GM21515 (cell line): ENCODE measurements around the gene PDE6D.

Experiments used
- ATAC-seq: cut with Tn5 transposase; IDR thresholded peaks from one replicate; pipeline ENCODE4 v1.9.1; 2021; ENCODE audit not compliant: unreplicated experiment

The PDE6D gene

DNA sequence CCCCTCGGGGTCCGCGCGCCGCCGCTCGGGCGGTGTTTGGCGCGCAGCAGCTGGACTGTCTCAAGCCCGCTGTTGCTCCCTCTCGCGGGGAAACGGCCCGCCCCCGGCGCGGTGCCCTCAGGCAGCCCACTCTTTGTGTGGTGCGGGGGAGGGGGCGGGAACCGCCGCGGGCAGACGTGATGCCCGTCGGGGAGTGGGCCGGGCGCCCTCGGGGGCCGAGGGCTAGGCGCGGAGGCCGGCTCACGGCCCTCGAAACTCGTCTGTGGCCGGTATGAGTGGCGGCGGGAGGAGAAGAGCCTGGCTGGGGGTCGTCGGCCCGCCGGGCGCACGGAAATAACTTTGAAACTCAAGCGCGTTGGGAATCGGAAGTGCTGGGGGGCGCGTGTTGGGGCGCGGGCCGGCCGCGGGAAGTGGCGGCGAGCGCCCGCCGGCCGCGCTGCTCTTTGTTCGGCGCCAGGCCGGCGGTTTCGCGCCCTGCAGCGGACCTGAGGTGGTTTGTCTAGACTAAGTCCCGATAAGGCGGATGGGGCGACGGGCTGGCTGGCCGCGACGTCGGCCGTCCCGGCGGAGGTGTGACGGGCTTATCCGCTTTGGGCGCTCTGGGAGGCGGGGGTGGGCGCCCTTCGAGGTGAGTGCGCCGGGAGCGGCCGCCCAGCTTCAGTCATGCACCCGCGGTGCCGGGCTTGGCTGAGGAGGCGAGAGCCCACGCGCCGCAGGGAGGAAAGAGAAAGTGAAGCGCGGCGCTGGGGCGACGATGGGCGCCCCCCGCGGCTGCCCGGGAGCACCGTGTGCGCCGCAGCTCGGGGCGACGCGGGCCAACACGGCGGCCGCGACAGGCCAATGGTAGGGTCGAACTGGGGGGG, 72.1 kb downstream of the PDE6D start:
- ATAC-seq: no peak

DNA sequence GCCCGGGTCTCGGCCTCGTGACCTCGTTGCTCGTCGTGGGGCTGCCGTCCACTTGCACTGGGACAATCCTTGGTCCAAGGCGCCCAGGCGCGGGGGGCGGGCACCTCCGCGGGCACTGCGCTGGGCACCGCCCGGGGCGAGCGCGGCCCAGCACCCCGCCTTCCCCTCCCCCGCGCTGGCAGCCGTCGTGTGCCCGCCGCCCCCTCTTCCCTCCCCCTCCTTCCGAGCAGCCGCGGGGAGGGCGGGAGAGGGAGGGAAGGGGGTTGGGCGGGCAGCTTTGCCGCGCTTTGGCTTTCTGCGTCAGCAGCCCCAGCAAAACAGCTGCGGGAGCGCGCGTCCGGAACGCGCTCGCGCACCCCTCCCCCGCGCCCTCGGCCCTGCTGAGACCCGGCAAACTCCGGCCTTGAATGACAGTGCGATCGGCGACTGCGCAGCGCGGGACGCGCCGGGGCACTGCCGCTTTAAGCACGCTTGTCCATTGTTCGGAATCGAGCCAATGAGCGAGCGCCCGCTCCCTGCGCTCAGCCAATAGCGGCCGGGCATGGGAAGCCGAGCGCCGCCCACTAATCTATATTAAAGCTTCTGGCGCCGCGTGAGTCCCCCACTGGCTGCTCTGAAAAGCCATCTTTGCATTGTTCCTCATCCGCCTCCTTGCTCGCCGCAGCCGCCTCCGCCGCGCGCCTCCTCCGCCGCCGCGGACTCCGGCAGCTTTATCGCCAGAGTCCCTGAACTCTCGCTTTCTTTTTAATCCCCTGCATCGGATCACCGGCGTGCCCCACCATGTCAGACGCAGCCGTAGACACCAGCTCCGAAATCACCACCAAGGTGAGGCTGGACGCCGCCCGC, 72.9 kb downstream of the PDE6D start, which contains the start of gene PTMA:
PTMA (plus strand) TSS at position 599 of the 846 bp plus-strand sequence; CDS start at position 781, 182 bp downstream.
- peak; percentile 58 for ATAC-seq

DNA sequence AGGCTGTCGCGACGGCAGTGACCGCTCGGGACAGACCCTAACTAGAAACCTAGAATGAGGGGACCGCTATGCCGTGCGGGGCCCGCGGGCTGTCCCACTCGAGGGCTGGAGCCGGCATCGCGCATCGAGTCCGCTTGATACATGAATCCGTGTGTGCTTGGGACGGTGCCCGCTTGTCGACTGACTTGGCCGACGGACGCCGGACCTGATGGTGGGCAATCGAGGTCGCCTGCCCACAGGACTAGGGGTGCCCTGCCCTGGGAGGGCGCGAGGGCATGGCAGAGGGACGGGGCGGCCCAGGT, 73.5 kb downstream of the PDE6D start:
- ATAC-seq: peak; percentile 1

DNA sequence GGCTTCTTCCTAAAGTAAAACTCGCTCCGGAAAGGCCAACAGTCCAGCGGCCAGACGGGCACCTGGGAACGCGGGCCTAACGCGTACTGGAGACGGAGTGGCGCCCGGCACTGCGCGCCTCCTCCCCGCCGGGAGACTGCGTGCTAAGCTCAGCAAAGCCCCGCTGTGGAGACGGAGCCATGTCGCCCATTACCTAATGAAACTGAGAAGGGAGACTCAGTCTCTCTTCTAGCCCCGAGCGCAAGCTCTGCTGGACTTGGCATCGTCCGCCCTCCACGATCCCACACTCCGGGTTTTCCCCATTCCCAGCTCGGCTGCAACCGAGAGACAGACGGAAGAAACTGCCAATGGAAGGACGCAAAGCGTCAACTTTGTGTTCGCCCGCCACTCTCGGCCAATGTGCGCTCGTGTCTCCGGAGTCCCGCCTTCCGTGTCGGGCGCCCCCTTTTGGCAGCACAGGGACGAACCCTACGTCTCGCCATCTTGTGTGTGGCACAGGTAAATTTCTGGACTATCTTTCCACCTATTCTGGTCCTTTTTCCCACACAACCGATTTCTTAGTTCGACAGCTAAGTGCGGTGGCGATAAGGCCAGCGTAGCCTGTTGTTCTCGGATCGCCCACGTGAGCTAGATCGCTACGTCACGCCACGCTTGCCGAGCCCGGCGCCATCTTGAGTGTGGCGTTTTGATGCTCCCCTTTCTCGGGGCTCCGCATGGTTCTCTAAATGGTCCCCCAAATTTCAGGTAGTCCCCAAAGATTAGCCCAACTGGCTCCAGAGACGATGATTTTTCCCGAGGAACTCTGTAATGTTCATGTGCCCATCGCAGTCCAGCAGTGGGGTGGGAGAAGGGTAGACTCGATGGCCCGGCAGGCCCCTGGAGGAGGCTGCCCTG, 74.1 kb downstream of the PDE6D start:
- peak; percentile 37 for ATAC-seq

DNA sequence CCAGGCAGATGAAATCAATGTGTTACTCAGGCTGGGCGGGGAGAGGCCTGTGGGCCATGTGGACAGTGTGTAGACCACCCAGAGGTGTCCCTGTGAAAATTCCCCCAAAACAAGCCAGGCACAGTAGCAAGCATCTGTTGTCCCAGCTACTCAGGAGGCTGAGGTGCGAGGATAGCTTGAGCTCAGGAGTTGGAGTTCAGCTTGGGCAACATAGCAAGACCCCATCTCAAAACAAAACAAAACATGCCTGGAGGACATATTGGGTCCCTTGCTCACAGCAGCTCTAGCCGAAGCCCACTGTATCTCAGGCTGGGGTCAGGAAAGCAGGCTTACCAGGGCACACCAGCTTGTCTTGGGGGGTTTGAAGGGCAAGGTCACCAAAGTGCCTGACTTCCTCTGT, 77.1 kb downstream of the PDE6D start:
- ATAC-seq: no peak

DNA sequence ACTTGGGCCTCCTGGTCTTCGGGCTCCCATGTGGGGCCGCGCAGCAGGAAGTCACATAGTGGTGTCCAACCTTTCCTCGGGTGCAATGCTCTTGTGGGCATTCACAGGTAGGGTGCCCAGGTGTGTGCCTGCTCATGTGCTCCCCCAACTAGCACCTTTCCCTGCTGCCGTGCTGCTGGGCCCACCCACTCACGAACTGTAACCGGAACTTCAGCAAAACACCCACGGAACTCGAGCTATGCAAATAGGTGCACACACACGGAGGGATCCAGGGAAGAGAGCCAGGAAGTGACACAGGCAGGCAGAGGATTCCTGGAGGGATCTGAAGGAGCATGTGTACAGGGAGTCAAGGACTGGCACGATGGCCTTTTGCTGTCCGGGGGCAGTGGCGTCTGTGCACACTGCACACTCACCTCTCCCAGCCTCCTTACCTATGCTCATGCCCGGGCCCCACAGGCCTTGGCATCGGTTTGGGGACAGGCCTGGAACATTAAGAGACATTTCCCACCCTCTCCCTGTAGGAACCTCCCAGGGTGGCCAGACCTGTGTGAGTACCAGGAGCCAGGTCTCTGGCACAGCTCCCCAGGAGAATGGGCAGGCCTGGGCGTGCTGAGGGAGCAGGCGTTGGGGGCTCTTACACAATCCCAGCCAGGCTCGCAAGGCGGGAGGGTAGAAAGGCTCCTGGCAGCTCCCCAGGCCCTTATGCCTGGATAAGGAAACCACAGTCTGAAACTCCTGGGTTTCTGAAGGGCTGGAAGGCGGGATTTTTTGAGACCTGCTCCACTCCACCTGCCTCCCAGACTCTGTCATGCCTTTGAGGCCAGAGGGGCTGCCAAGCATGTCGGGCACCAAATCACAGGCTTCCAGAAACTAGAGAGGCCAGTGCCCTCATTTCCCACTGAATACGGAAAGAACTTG, 79.4 kb downstream of the PDE6D start:
- no peak for ATAC-seq

DNA sequence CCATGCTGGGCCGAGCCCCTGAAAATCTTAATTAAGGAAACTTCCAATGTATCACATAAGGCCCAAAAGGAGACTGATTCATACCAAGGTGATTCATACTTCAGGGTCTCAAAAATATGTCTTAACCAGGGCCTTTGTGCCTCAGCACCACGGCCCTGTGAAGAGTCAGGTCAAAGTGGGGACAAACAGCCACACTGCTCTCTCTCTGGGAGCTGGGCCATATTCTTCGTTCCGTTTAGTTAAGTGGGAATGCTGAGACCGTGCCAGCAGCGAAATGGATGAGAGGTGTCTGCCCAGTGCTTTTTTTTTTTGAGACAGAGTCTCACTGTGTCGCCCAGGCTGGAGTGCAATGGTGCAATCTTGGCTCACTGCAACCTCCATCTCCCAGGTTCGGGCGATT, 82.1 kb downstream of the PDE6D start:
- no peak for ATAC-seq

DNA sequence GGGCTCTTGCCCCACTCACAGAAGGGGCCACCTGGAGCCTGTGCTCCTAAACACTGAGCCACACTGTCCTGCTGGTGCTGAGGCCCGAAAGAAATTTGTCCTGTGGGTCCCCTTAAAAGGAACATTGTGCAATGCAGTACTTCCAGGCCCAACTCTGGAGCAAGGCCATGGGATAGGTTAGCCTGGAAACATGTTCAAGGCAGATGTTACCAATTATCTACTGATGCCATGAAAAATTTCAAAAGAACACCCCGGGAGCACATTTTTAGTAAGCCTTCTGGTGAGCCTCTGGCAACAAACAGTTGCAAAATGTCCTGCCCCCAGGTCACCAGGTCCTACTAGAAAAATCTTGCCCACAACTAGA, 85.1 kb downstream of the PDE6D start:
- no peak for ATAC-seq

DNA sequence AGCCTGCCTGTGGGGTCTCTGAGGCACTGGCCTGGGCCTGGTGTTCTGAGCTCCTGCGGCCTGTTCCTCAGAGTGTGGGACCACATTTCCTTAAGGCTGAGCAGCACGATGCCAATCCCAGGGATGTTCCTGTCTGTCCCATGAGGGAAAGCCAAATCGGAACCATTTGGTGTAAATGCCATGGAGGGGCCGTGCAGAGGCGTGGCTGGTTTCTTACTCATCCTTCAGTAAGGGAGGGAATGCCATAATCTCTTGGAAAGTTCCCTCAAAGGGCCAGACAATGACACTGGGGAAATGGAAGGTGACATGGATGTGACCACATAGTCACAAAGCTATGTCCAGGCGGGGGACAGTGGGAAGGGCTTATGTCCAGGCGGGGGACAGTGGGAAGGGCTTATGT, 87.1 kb downstream of the PDE6D start:
- ATAC-seq: no peak

DNA sequence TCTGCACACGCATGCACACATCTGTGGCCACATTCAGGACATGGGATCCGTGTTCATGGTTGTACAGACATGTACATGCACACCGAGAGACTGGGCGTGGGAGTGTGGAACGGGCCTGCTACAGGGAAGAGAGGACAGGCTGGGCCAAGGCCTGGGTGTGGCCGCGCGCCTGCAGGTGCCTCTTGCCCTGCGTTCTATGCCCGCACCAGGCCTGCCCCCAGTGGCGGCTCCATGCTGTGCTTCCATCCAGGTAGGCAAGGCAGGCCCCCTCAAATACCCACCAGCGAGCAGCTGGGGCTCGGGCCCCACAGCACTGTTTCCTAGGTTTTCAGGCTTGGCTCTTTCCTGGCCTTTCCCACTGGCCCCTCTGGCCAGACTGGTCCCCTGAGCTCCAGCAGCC, 88.2 kb downstream of the PDE6D start:
- ATAC-seq: no peak

DNA sequence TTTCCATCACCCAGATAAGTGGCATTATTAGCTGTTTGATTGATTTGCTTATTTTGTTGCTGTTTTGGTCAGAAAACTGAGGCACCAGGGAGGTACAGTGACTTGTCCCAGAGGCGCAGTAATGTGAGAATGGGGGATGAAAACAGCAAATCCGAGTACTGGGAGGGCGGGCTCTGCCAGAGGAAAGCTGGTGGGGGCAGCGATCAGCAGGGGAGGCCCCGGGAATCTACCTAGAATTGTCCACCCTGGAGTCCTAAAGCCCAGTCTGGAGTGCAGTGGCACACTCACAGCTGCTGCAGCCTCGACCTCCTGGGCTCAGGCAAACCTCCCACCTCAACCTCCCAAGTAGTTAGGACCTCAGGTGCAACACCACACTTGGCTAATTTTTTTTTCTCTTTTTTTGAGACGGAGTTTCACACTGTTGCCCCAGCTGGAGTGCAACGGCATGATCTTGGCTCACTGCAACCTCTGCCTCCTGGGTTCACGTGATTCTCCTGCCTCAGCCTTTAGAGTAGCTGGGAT, 89.8 kb downstream of the PDE6D start:
- no peak for ATAC-seq

DNA sequence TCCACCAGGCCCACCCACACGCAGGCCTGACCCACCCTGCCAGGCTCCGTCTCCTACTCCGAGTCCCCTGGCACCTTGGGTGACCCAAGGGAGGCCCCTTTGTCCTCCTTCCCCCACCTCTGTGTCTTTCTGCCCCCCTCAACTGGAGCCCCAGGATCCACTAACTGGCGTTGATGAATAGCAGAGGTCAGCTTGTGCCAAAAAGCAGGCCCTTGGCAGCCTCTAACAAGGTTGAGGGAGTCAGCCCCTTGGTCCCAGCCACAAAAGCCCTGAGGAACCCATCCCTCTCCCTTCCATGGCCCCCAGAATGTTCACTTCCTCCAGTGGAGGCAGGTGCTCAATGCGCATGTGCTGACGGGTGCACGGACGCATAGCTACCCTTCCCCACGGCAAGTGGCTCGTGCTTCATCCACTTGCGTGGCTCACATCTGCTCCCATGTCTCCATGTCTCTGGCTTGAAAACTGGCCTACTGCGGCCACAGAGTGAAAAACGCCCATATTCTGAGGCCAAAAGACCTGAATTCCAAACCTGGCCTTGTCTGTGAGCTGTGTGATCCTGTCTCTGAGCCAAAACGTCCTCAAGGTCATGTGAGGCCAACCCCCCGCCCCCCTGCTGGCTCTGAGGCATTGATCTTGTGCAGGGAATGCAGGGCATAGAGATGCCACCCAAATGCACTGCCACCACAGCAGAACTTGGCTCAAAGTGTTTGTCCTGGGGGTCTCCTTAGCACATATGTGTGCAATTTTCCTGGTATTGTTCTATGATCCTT, 91.8 kb downstream of the PDE6D start:
- no peak for ATAC-seq

DNA sequence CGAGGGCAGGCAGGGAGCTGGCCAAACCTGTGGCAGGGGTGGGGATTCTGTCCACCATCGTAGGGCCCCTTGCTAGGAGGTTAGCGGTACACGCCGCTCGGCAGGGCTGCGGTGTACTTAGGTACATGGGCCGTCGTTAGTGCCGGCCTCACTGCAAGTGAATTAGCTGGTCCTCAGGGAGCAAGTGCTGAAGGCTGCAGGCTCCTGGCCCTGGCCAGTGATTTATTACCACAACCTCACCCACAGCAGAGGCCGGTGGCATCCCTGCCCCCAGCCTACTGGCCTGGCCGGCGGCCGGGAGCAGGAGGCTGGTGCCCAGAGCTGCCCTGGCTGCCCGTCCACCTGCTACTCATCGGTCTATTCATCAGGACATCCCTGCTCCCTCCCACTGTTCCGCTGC, 92.4 kb downstream of the PDE6D start:
- no peak for ATAC-seq

DNA sequence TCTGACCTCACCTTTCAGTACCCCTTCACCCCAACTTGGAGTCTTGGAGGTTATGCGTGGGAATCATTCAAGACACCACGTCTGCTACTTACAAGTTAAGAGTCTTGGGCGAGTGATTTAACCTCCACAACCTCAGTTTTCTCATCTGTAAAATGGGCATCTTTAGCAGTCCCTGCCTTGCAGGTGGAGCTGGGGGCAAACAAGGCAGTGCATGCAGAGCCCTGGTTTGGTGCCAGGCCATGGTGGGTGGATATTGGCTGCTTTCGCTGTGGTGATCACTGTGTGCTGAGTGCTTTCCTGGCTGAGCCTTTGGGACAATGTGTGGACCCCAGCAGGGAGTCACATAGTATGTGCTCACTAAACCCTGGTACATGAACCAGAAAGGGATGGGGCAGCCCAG, 93.1 kb downstream of the PDE6D start:
- ATAC-seq: no peak

DNA sequence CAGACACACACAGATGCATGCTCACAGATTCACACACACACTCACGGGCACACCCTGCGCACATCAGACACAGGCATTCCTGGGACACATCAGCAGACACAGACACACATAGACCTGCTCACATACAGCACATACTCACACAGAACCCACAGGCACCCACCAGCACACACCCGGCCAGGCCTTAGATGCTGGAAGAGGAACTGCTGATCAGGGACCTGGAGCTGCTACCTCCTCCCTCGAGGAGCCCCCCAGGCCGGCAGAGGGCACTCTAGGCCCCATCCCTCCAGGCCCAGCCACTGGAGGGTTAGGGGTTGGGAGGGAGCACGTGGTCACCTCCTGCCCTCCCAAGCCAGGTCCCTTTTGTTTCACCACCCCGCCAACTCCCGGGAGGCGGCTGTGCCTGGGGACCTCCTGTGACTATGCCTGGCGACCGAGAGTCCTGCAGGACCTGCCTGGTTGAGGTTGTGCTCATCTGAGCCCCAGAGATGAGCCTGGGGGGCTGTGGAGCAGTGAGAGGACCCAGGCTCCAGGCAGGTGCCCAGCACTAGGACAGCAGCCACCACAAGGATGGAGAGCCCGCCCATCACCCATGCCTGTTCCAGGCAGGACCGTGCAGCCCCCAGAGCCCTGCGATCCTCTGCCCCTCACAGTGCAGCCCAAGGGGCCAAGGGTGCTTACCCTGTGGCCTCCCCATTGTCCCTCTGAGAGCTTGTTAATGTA, 93.8 kb downstream of the PDE6D start:
- ATAC-seq: peak; percentile 63

DNA sequence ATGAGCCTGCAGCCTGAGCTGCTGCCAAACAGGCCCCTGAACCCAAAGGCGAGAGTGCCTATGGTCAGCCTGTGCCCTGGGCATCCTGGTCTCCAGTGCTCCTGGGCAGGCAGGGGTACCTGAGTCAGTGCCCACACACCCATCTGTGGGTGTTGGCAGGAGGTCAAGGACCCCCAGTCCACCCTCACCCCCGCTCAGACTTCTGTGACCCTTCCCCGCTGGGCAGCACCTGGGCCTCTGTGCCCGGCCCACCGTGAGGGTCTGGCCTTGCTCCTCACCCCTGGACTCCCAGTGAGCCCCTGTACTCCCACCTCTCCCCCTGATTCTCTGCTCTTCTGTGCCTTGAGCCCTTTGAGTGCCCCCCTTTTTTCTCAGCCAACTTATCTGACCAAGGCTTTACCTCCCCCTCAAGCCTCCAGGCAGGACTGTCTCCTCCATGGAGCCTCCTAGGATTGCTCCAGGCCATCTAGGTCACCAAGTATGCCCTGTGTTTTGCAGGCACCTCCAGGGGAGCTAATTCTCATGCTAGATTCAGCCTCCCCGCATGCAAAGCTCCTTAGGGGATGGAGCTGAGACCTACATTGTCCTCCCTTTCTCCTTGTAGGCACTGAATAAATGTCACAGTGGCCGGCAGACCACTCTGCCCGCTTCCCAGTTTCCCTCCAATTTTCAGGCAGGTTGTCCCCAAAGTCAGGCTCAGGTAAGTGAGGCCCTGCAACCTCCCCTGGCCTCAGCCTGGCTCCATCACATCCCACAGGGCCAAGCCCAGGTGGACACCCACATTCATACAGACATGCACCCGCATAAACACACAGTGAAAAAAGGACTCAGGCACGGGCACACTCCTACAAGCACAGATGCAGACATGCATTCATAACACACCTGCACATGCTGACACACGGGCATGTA, 94.6 kb downstream of the PDE6D start:
- ATAC-seq: no peak

DNA sequence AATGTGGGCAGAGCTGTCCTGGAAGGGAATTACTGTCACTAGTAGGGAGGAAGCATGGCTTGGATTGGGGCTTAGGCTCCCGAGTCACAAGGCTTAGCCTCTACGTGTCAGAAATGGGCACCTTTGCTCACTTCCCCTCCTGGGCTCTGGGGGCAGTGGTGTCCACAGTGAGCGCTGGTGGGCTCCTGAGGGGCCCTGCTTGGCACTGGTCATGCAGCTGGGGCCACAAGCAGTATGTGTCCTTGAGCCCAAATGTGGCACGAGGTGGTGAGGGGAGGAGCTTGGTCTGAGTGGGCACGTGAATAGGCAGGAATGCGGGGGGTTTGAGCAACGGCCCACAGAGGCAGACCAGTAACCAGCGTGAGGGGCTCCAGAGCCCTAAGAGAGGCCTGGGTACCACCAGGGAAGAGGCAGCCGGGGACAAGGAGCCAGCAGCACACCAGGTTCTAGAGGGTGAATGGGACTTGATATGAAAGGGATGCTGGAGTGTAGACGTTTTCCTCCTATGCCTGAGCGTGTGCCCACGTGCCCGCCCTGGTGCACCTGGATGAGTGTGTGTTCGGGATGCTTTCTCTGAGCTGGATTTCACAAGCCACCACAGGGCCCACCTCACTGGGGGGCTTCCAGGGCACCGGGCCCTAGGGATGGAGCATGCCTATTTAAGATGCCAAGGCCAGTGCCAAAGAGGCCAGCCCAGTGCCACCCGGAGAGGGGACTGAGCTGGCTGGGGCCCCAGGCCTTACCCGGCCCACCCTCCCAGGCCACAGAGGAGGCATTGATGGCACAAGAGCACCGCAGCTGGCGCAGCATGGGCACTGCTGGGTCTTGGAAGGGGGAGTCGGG, 95.5 kb downstream of the PDE6D start:
- ATAC-seq: no peak
